Naive thymus-derived CD8-positive, alpha-beta T cell (primary cell): ENCODE measurements around the gene RPS6KB2. TPM values are rescaled to one million over a fixed set of nuclear protein-coding genes. Genes with fewer than 3 reads are reported as not detected.
A peak's percentile ranks its signal among the peaks of the same experiment; 100 is the strongest.
"Not testable (repeated sequence)": the region's sequence is repeated elsewhere in the genome, so short reads cannot be mapped to it uniquely, and the experiment has no call there.

Source experiments
- ATAC-seq, 2 donors: fragments of 150-1000 bp; cut with Tn5 transposase in 1 of 2; sonication (Bioruptor Pico), chemical (Tn5 transposase) in 1 of 2; 1 replicate in 1 of 2; 2 replicates in 1 of 2; pipeline ENCODE4 v1.10.0; 2021; ENCODE audit warnings: mild to moderate bottlenecking in 2 of 2, moderate library complexity in 2 of 2
- POLR2A ChIA-PET: fragments of 350-600 bp; sonication (Branson Sonifier 250); formaldehyde crosslinking; loops from one replicate; lab custom pipeline; 2021; ENCODE audit warnings: antibody characterized with exemption; lab: Charles Lee
- DNase-seq, 10 donors: peaks; one replicate each; pipeline versions ENCODE4 v3.0.0 to v3.0.0-alpha.2; 2020 to 2022
- H3K27ac Mint-ChIP-seq, 10 donors: one replicate each; pipeline ENCODE4 v1.8.0; 2020 to 2022; ENCODE audit warnings: mild to moderate bottlenecking in 10 of 10, mixed read lengths in 10 of 10, moderate library complexity in 4 of 10, inconsistent platforms in 1 of 10
- H3K27me3 Mint-ChIP-seq, 5 donors: one replicate each; pipeline ENCODE4 v1.8.0; 2021 to 2022; ENCODE audit warnings: mixed read lengths in 5 of 5
- H3K36me3 Mint-ChIP-seq, 3 donors: one replicate each; pipeline ENCODE4 v1.8.0; 2020 to 2022; ENCODE audit warnings: mixed read lengths in 3 of 3, mild to moderate bottlenecking in 2 of 3, inconsistent platforms in 1 of 3
- H3K4me1 Mint-ChIP-seq, 4 donors: one replicate each; pipeline ENCODE4 v1.8.0; 2021 to 2022; ENCODE audit warnings: mixed read lengths in 4 of 4
- H3K4me3 Mint-ChIP-seq, 10 donors: one replicate each; pipeline ENCODE4 v1.8.0; 2020 to 2022; ENCODE audit warnings: mild to moderate bottlenecking in 10 of 10, mixed read lengths in 10 of 10, moderate library complexity in 6 of 10, inconsistent platforms in 1 of 10
- H3K9me3 Mint-ChIP-seq, 9 donors: one replicate each; pipeline ENCODE4 v1.8.0; 2020 to 2022; ENCODE audit warnings: mixed read lengths in 9 of 9, mild to moderate bottlenecking in 3 of 9, inconsistent platforms in 1 of 9, moderate library complexity in 1 of 9
- polyA plus RNA-seq, 3 donors: library from polyadenylated mRNA; unstranded; fragments of 300-500 nt; fragmentation: Illumina TruSeq; gene quantifications; one replicate each; pipeline ENCODE4 v1.2.3, GENCODE V29; 2021
- total RNA-seq, 8 experiments: library from RNA in 2 of 8; stranded (reverse) in 2 of 8; gene quantifications; one replicate each; pipeline ENCODE4 v1.2.3 and lab custom pipeline; 2021 to 2026

The RPS6KB2 gene
- total and polyA plus RNA-seq, 5 experiments from 2014 or later: 41.9 to 82.8 (median 45.9) TPM

- POLR2A ChIA-PET: interaction anchor here (0.6 to 31.8 kb wide), 15 partner anchors 9 to 150 kb away, joined by 3 to 2390 read pairs (median 40); partner anchors contain the start of genes AIP, CDK2AP2, CORO1B and PITPNM1
- no peaks in the 10 kb centered on the region for H3K27me3 Mint-ChIP-seq
- peaks cover 0 to 4% (median 0%) of the 10 kb centered on the region in 3 donors for H3K36me3 Mint-ChIP-seq
- no peaks in the 10 kb centered on the region for H3K9me3 Mint-ChIP-seq
- peak overlapping the region; percentile 80 to 100 (median 93) for H3K27ac Mint-ChIP-seq
- DNase-seq (peak; percentile 97 to 100 (median 99)), ATAC-seq (peak; percentile 64 to 76)
- H3K4me3 Mint-ChIP-seq: peak overlapping the region; percentile 76 to 94 (median 86)
- H3K4me1 Mint-ChIP-seq: peaks cover 23 to 66% (median 58%) of the 10 kb centered on the region in 4 donors
These were observed 7.5 kb upstream of the RPS6KB2 start for GRCh38 chr11:67420646-67421429.

DNA sequence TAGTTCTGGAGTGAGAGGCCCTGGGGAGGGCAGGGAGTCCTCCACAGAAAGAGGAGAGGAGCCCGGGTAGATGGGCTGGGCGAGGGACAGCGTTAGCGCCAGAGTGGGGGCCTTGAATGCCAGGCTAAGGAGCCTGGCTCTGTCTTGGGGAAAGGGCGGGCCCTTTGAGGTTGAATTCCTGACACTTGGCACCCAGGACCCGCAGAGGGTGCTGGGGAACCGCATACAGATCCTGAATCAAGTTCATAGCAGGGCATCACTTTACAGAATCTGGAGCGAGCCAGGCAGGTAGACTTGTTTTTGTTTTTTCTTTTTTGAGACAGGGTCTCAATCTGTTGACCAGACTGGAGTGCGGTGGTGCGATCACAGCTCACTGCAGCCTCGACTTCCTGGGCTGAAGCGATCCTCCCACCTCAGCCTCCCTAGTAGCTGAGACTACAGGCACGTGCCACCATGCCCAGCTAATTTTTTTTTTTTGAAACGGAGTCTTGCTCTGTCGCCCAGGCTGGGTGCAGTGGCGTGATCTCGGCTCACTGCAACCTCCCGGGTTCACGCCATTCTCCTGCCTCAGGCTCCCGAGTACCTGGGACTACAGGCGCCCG is 6.8 kb upstream of the RPS6KB2 start:
- ATAC-seq (no peak), DNase-seq (no peak)
- H3K9me3 Mint-ChIP-seq: no peaks in the 10 kb centered on the region
- POLR2A ChIA-PET: interaction anchor here (0.7 to 31.8 kb wide), 10 partner anchors 9 to 86 kb away, joined by 4 to 2390 read pairs (median 57); partner anchors contain the start of genes AIP, CDK2AP2, CORO1B and POLD4
- H3K4me3 Mint-ChIP-seq: peak overlapping the region; percentile 52 to 85 (median 70)
- peaks cover 17 to 60% (median 52%) of the 10 kb centered on the region in 4 donors for H3K4me1 Mint-ChIP-seq
- H3K27me3 Mint-ChIP-seq: no peaks in the 10 kb centered on the region
- peaks cover 0 to 4% (median 0%) of the 10 kb centered on the region in 3 donors for H3K36me3 Mint-ChIP-seq
- H3K27ac Mint-ChIP-seq: peak overlapping the region; percentile 80 to 95 (median 90)

- Mint-ChIP-seq H3K36me3 (peaks cover 0 to 4% (median 0%) of the 10 kb centered on the region in 3 donors), H3K27me3 (no peaks in the 10 kb centered on the region), H3K9me3 (no peaks in the 10 kb centered on the region), H3K4me1 (peaks cover 14 to 49% (median 47%) of the 10 kb centered on the region in 4 donors), H3K27ac (peak overlapping the region in 5 of 10 donors; percentile 16 to 69 (median 40)), H3K4me3 (peak overlapping the region in 4 of 10 donors; percentile 2 to 52 (median 30))
- no peak for DNase-seq
- POLR2A ChIA-PET: interaction anchor here (1.0 to 31.8 kb wide), 5 partner anchors 3 to 68 kb away, joined by 3 to 2390 read pairs (median 1094); partner anchors contain the start of genes CARNS1, PPP1CA, PTPRCAP and RAD9A
- no peak for ATAC-seq
These were observed 5.4 kb upstream of the RPS6KB2 start for GRCh38 chr11:67422891-67423290.

DNA sequence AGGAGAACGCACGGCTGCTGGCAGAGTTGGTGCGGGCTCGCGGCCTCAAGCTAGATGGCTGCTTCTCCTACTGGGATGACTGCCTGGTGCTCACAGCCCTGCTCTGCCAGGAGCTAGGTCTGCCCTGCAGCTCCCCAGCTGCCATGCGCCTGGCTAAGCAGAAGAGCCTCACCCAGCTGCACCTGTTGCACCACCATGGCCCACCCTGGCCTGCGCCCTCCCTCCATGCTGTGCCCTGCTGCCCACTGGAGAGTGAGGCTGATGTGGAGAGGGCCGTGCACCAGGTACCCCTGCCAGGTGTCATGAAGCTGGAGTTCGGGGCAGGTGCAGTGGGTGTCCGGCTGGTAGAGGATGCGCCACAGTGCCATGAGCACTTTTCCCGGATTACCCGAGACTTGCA is 4.8 kb upstream of the RPS6KB2 start:
- DNase-seq: no peak
- no peak for ATAC-seq
- Mint-ChIP-seq H3K4me3 (no peak overlapping the region), H3K27ac (peak overlapping the region in 1 of 10 donors; percentile 27), H3K4me1 (peaks cover 13 to 48% (median 47%) of the 10 kb centered on the region in 4 donors), H3K9me3 (no peaks in the 10 kb centered on the region), H3K27me3 (no peaks in the 10 kb centered on the region), H3K36me3 (peaks cover 0 to 4% (median 0%) of the 10 kb centered on the region in 3 donors)
- POLR2A ChIA-PET: interaction anchor here (14.2 to 31.8 kb wide), 4 partner anchors 3 to 48 kb away, joined by 235 to 2390 read pairs (median 1094); partner anchors contain the start of genes CARNS1, PPP1CA, PTPRCAP and RAD9A

DNA sequence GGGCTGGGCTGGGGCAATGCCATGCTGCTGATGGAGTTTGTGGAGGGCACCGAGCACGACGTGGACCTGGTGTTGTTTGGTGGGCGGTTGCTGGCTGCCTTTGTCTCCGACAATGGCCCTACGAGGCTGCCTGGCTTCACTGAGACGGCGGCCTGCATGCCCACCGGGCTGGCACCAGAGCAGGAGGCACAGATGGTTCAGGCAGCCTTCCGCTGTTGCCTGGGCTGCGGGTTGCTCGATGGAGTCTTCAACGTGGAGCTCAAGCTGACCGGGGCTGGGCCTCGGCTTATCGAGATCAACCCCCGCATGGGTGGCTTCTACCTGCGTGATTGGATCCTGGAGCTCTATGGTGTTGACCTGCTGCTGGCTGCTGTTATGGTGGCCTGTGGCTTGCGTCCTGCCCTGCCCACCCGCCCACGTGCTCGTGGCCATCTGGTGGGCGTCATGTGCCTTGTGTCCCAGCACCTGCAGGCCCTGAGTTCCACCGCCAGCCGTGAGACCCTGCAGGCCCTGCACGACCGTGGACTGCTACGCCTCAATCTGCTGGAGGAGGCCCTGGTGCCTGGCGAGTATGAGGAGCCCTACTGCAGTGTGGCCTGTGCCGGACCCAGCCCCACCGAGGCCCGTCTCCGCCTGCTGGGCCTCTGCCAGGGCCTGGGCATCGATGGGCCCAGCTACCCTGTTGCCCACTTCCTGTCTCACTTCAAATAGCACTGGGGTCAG is 4.2 kb upstream of the RPS6KB2 start:
- Mint-ChIP-seq H3K27me3 (no peaks in the 10 kb centered on the region), H3K9me3 (no peaks in the 10 kb centered on the region), H3K36me3 (peaks cover 0 to 4% (median 0%) of the 10 kb centered on the region in 3 donors), H3K4me1 (peaks cover 13 to 50% (median 45%) of the 10 kb centered on the region in 4 donors), H3K4me3 (no peak overlapping the region), H3K27ac (peak overlapping the region in 2 of 10 donors; percentile 46 to 72)
- ATAC-seq: no peak
- no peak for DNase-seq
- POLR2A ChIA-PET: interaction anchor here (0.6 to 31.8 kb wide), 5 partner anchors 4 to 48 kb away, joined by 4 to 2390 read pairs (median 1094); partner anchors contain the start of genes CARNS1, PPP1CA, PTPRCAP and RAD9A

DNA sequence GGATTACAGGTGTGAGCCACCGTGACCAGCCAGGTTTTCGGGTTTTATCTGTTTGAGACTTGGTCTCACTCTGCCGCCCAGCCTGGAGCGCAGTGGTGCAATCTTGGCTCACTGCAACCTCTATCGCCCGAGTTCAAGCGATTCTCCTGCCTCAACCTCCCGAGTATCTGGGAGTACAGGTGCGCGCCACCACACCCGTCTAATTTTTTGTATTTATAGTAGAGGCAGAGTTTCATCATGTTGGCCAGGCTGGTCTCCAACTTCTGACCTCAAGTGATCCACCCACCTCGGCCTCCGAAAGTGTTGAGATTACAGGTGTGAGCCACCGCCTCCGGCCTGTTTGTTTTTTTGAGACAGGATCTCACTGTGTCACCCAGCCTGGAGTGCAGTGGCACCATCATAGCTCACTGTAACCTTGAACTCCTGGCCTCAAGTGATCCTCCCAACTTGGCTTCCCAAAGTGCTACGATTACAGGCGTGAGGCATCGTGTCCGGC is 882 bp upstream of the RPS6KB2 start:
- Mint-ChIP-seq H3K36me3 (peaks cover 0 to 18% (median 0%) of the 10 kb centered on the region in 3 donors), H3K27ac (peak overlapping the region; percentile 91 to 98 (median 96)), H3K4me3 (peak overlapping the region; percentile 92 to 99 (median 98)), H3K4me1 (peaks cover 17 to 60% (median 45%) of the 10 kb centered on the region in 4 donors)
- peak in 1 of 10 donors; percentile 54 for DNase-seq
- POLR2A ChIA-PET: interaction anchor here (1.5 to 31.8 kb wide), 7 partner anchors 5 to 78 kb away, joined by 7 to 2390 read pairs (median 780); partner anchors contain the start of genes AIP, CABP4, CARNS1 and CORO1B
- not testable (repeated sequence) for H3K27me3 Mint-ChIP-seq, H3K9me3 Mint-ChIP-seq, ATAC-seq

DNA sequence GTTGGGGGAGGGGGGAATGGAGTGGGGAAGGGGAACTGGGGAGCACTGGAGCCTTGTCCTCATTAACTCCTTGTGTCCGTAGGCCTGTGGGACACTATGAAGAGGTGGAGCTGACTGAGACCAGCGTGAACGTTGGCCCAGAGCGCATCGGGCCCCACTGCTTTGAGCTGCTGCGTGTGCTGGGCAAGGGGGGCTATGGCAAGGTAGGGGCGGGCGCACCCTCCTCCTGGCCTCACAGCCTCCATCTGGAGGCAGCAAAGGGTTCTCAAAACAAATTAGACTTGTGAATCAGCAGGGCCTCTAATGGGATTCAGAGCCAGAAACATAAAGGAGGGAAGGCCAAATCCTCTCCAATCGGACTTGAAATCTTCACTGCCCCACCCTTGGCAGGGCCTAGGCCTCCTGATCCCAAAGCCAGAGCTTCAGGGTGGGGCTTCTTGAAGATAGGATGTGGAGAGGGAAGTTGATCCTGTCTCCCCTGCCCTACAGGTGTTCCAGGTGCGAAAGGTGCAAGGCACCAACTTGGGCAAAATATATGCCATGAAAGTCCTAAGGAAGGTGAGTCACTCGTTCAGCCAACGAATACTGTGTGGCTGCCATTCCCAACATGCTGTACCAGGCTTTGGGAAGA is 859 bp downstream of the RPS6KB2 start:
- Mint-ChIP-seq H3K9me3 (no peaks in the 10 kb centered on the region), H3K36me3 (peaks cover 0 to 19% (median 0%) of the 10 kb centered on the region in 3 donors), H3K4me3 (peak overlapping the region; percentile 92 to 99 (median 98)), H3K27ac (peak overlapping the region; percentile 80 to 98 (median 96)), H3K27me3 (no peaks in the 10 kb centered on the region), H3K4me1 (peaks cover 17 to 67% (median 52%) of the 10 kb centered on the region in 4 donors)
- POLR2A ChIA-PET: interaction anchor here (0.8 to 31.8 kb wide), 14 partner anchors 3 to 157 kb away, joined by 3 to 2390 read pairs (median 6); partner anchors contain the start of genes AIP, CABP4, CARNS1 and CDK2AP2
- DNase-seq: no peak
- ATAC-seq: no peak

GRCh38 chr11:67429722-67430121 is 1.4 kb downstream of the RPS6KB2 start:
- ATAC-seq: no peak

GRCh38 chr11:67431346-67432249 is 3.3 kb downstream of the RPS6KB2 start:
- Mint-ChIP-seq H3K4me1 (peaks cover 19 to 77% (median 65%) of the 10 kb centered on the region in 4 donors), H3K27ac (peak overlapping the region; percentile 61 to 93 (median 86)), H3K36me3 (peaks cover 0 to 33% (median 2%) of the 10 kb centered on the region in 3 donors), H3K9me3 (no peaks in the 10 kb centered on the region), H3K4me3 (peak overlapping the region in 8 of 10 donors; percentile 24 to 67 (median 46)), H3K27me3 (no peaks in the 10 kb centered on the region)
- POLR2A ChIA-PET: interaction anchor here (0.7 to 31.8 kb wide), 8 partner anchors 10 to 75 kb away, joined by 4 to 2390 read pairs (median 4); partner anchors contain the start of genes CABP4, CARNS1, CORO1B and GPR152
- ATAC-seq (no peak), DNase-seq (no peak)

More at GRCh38 chr11:67429722-67430121, 1.4 kb downstream of the RPS6KB2 start:
- peaks cover 18 to 69% (median 54%) of the 10 kb centered on the region in 4 donors for H3K4me1 Mint-ChIP-seq
- POLR2A ChIA-PET: interaction anchor here (1.0 to 31.8 kb wide), 6 partner anchors 2 to 152 kb away, joined by 3 to 2390 read pairs (median 937); partner anchors contain the start of genes CABP4, CARNS1, CORO1B and GPR152
- H3K27ac Mint-ChIP-seq: peak overlapping the region in 8 of 10 donors; percentile 20 to 97 (median 94)
- no peaks in the 10 kb centered on the region for H3K9me3 Mint-ChIP-seq
- no peaks in the 10 kb centered on the region for H3K27me3 Mint-ChIP-seq
- no peak for DNase-seq
- peak overlapping the region; percentile 64 to 99 (median 98) for H3K4me3 Mint-ChIP-seq
- H3K36me3 Mint-ChIP-seq: peaks cover 0 to 22% (median 0%) of the 10 kb centered on the region in 3 donors
